Measurements from ENCODE around the gene RUNX3.
"Not testable (repeated sequence)": the region's sequence is repeated elsewhere in the genome, so short reads cannot be mapped to it uniquely, and the experiment has no call there.

RUNX3 gene

GRCh38 chr1:24899581-24900485 is 30.2 kb downstream of the RUNX3 start:
- no peak for DNase-seq

DNA sequence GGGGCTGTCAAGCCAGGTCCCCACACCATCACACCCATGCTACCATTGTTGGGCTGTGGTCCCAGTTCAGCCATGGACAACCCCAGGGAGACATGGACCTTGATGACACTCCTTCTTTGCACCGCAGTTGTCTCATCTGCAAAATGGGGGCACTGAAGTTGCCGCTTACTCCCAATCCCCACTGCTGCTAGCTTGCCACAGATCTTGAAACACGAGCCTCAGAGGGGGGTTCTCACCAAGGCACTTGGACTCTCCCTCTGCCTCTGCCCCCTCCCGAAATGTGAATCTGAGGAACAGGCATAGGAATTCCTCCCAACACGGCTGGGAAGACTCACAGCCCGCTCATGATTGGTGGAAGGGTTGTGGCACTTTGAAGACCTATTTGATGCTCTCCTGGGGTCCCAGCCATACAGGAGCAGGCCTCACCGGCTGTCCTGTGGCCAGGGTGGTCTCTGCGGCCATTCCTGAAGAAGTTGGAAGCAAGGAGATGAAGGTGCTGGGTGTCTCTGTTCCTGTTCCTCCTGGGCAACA is 31.1 kb downstream of the RUNX3 start:
- no peak for DNase-seq

GRCh38 chr1:24898152-24898908 is 31.7 kb downstream of the RUNX3 start:
- DNase-seq, result peak in 3 of 6 experiments; percentile 7 to 17 (median 17)

DNA sequence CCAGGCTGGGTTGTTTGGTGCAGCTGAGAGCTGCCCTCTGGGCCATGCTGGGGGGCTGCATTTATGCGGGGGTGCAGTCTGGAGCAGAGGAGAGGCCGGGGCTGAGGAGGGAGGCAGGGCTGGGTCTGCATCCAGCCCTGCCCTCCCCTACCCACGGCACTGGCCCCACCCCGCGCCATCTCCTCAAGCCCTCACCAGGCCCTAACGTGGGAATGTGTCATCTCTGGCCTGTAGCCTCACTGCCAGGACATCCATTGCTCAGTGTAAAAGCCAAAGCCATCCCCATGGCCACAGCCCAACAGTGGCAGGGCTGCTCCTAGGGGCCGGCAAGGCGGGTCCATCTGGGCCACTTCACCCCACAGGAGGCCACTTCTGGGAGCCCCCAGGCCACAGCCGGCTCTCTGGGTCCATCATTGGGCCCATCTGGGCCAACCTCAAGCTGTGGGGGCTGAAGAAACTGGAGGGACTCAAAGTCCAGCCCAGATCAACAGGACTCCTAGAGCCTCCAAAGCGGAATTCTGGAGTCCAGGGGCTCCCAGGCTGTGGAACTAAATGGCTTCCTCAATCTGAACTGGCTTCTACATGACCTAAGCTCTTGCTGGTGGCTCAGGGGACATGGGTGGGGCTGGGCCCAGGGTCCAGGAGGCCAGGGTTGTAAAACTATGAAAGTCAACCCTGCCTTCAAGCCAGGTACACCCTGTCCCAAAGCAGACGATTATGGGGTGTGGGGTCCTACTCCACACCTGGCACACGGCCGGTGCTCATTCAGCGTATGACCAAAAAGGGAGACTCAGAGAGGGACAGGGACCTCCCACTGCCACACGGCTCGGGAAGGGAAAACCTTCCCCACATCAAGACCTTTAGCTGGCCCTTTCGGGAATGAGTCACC is 32.6 kb downstream of the RUNX3 start:
- no peak for DNase-seq

- DNase-seq, result no peak
Observed at GRCh38 chr1:24896596-24897262, 33.3 kb downstream of the RUNX3 start.

DNA sequence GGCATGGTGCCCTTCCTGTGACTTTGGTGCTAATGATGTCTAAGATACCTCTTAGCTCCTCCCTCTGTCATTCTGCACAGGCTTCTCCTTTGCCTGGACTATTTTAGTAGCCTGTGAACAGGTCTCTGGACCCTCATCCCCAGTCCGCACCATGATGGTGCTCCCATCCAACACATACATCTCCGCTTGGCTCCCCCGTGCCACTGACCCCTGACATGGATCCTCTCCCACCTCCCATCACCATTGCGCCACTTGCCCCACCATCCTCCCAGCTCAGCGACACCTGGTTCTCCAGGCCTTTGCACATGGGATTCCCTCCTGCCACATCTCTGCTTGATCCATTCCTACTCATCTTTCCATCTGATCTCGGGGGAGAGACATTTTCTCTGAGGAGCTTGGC is 33.9 kb downstream of the RUNX3 start:
- DNase-seq, result no peak

GRCh38 chr1:24895511-24895910 is 34.6 kb downstream of the RUNX3 start:
- no peak for DNase-seq

GRCh38 chr1:24894002-24894401 is 36.1 kb downstream of the RUNX3 start:
- no peak for DNase-seq

GRCh38 chr1:24893431-24893830 is 36.6 kb downstream of the RUNX3 start:
- no peak for DNase-seq

GRCh38 chr1:24892188-24893153 is 37.6 kb downstream of the RUNX3 start:
- DNase-seq, result no peak

GRCh38 chr1:24891367-24891766 is 38.7 kb downstream of the RUNX3 start:
- DNase-seq, result not testable (repeated sequence)

DNA sequence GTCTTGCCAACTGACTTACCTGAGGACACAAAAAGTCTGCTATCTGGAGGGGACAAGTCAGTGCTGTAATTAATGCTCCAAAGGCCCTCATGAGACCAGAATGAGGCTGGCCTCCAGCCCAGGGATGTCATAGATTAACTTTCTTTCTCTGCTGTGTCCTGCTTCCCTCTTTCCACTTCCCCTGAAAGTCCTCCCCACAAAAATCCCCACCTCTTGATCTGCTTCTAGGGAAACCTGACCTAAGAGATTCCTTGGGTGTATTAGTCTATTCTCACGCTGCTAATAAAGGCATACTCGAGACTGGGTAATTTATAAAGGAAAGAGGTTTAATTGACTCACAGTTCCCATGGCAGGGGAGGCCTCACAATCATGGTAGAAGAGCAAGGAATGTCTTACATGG is 39.2 kb downstream of the RUNX3 start:
- DNase-seq, result no peak

GRCh38 chr1:24888971-24889676 is 41.0 kb downstream of the RUNX3 start:
- DNase-seq, result no peak

DNA sequence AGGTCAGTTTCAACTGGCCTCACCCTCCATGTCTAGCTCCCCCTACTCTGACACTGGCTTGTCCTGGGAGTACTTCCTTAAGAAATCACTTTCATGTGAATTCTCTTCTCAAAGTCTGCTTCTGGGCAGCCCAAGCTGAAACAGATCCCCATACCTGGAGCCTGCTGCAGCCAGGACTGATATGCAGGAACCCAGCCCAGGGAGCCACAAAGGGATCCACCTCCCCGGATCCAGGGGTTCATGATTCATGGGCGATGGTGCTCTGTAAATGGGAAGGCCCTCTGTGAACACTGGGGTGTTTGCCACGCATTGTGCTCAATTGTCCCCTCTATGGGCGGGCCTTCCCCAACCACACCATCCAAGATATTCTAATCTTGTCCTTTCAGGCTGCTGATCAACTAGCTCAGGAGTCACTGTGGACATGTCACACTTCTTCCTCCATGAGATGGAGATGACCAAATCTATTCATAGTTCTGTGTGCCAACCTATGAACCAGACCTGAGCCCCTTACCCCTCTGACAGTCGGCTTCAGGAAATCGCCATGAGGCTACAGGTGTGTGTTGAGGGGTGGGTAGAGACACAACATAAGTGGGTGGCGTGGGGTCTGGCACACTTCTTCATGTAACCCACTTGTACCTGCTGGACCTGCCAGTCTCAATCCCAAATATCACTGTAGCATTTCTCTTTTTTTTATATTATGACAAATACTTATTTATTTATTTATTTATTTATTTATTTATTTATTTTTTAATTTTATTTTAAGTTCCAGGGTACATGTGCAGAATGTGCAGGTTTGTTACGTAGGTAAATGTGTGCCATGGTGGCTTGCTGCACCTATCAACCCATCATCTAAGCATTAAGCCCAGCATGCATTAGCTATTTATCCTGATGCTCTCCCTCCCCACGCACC is 41.8 kb downstream of the RUNX3 start:
- no peak for DNase-seq

GRCh38 chr1:24886241-24886640 is 43.8 kb downstream of the RUNX3 start:
- DNase-seq, result no peak

DNA sequence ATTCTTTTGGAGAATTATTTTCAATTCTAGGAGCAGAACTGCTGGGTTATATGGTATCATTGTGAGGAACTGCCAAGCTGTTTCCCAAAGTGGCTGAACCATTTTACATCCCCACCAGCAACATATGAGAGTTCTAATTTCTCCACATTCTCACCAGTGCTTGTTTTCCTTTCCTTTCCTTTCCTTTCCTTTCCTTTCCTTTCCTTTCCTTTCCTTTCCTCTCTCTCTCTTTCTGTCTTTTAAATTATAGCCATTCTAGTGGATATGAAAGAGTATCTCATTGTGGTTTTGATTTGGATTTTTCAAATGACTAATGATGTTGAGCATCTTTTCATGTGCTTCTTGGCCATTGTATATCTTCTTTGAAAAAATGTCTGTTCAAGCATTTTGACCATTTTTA is 45.3 kb downstream of the RUNX3 start:
- no peak for DNase-seq

DNA sequence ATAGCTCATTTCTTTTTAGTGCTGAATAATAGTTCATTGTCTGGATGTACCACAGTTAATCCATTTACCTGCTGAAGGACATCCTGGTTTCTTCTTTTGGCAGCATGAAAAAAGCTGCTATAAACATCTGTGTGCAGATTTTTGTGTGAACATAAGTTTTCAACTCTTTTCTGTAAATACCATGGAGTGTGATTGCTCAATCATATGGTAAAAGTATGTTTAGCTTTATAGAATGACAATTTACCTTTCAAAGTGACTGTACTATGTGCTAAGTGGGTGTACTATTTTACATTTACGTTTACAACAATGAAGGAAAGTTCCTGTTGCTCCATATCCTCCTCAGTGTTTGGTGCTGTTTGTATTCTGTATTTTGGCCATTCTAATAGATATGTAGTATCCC is 49.0 kb downstream of the RUNX3 start:
- DNase-seq, result no peak

DNA sequence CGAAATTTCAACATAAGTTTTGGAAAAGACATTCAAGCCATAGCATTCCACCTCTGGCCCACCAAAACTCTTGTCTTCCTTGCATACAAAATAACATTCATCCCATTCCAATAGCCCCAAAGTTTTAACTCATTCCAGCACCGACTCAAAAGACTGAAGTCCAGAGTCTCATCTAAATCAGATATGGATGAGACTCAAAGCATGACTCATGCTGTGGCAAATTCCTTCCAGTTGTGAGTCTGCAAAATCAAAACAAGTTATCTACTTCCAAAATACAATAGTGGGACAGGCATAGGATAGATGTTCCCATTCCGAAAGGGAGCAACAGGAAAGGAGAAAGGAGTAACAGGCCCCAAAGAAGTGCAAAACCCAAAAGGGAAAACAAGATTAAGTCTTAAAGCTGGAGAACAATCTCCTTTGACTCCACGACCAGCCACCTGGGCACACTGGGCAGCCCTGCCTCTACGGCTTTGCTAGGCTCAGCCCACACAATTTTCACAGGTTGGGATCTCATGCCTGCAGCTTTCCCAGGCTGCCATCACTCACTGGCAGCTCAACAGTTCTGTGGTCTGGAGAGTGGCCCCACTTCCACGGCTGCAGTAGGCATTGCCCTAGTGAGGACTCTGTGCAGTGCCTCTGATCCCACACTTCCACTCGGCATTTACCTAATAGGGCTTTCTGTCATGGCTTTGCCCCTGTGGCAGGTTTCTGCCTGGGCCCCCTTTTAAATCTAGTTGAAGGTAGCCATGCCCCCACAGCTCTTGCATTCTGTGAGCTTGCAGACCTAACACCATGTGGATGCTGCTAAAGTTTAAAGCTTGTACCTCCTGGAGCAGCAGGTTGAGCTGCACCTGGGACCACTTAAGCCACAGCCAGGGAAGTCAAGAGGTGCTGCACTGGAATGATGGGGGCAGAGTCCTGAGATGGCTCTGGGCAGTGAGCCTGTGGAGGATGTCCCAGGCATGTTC is 51.0 kb downstream of the RUNX3 start:
- DNase-seq, result no peak

Data from stimulated activated naive CD4-positive, alpha-beta T cell (primary cell).